Measurements from ENCODE around the gene SYNRG.

GRCh38 chr17:37547986-37548385, 61.2 kb downstream of the SYNRG start:
- TF ChIP-seq, protein P1, sequence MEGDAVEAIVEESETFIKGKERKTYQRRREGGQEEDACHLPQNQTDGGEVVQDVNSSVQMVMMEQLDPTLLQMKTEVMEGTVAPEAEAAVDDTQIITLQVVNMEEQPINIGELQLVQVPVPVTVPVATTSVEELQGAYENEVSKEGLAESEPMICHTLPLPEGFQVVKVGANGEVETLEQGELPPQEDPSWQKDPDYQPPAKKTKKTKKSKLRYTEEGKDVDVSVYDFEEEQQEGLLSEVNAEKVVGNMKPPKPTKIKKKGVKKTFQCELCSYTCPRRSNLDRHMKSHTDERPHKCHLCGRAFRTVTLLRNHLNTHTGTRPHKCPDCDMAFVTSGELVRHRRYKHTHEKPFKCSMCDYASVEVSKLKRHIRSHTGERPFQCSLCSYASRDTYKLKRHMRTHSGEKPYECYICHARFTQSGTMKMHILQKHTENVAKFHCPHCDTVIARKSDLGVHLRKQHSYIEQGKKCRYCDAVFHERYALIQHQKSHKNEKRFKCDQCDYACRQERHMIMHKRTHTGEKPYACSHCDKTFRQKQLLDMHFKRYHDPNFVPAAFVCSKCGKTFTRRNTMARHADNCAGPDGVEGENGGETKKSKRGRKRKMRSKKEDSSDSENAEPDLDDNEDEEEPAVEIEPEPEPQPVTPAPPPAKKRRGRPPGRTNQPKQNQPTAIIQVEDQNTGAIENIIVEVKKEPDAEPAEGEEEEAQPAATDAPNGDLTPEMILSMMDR (IDR thresholded peaks at IDR 0.05; ENCODE audit: low read depth, low read length), result no peak
- no peak for TF ChIP-seq MYC (IDR thresholded peaks at IDR 0.05; ENCODE audit: low read depth, low read length)
- TF ChIP-seq POLR2A (IDR thresholded peaks at IDR 0.05; ENCODE audit: extremely low read depth, insufficient read length), result no peak
- no peak for TF ChIP-seq MAX (IDR thresholded peaks at IDR 0.05; ENCODE audit: low read depth, low read length)

All from NB4 (cell line).